ENCODE measurements around the gene MAPK1. TPM values are rescaled to one million over a fixed set of nuclear protein-coding genes. Genes with fewer than 3 reads are reported as not detected.
"Not testable (repeated sequence)": the region's sequence is repeated elsewhere in the genome, so short reads cannot be mapped to it uniquely, and the experiment has no call there.

The MAPK1 gene
- total and polyA plus RNA-seq, 4 donors: 16.3 to 154 (median 54.3) TPM

- Histone ChIP-seq H3K4me3 (no peak overlapping the region), H3K27ac (ENCODE audit: low read depth in 1 of 2, low read length in 1 of 2) (no peak overlapping the region), H3K27me3 (ENCODE audit: control insufficient read depth in 3 of 3, insufficient read depth in 3 of 3, low read length in 2 of 3) (no peaks in the 10 kb centered on the region), H3K9ac (ENCODE audit: insufficient read depth in 1 of 2, low read length in 2 of 2) (no peak overlapping the region), H3K36me3 (ENCODE audit: control insufficient read depth in 4 of 4, insufficient read depth in 4 of 4, low read length in 4 of 4) (no peaks in the 10 kb centered on the region), H3K9me3 (ENCODE audit: control insufficient read depth in 4 of 4, insufficient read depth in 3 of 4, low read length in 3 of 4) (no peaks in the 10 kb centered on the region), H3K4me1 (ENCODE audit: control insufficient read depth in 5 of 5, insufficient read depth in 5 of 5, low read length in 5 of 5) (peaks cover 0 to 3% (median 0%) of the 10 kb centered on the region in 5 donors)
- DNase-seq: no peak
- WGBS, 2 donors: 75 to 79% methylated on average over 8 of the region's 8 CpGs
- ATAC-seq (ENCODE audit: insufficient read depth, low FRiP score): no peak
- TF ChIP-seq CTCF (IDR thresholded peaks at IDR 0.05; ENCODE audit: control extremely low read depth, extremely low read depth): no peak
Observed at GRCh38 chr22:21745948-21746347, 121.5 kb downstream of the MAPK1 start.

- H3K4me1 ChIP-seq (ENCODE audit: control insufficient read depth in 5 of 5, insufficient read depth in 5 of 5, low read length in 5 of 5); H3K9me3 ChIP-seq (ENCODE audit: control insufficient read depth in 4 of 4, insufficient read depth in 3 of 4, low read length in 3 of 4); H3K36me3 ChIP-seq (ENCODE audit: control insufficient read depth in 4 of 4, insufficient read depth in 4 of 4, low read length in 4 of 4): not testable (repeated sequence)
Observed at GRCh38 chr22:21744917-21745316, 122.5 kb downstream of the MAPK1 start.

GRCh38 chr22:21741790-21742189 lies 125.7 kb downstream of the MAPK1 start:
- DNase-seq (no peak), ATAC-seq (ENCODE audit: insufficient read depth, low FRiP score) (no peak)
- Histone ChIP-seq H3K4me3 (no peak overlapping the region), H3K27ac (ENCODE audit: low read depth in 1 of 2, low read length in 1 of 2) (no peak overlapping the region), H3K36me3 (ENCODE audit: control insufficient read depth in 4 of 4, insufficient read depth in 4 of 4, low read length in 4 of 4) (no peaks in the 10 kb centered on the region), H3K9me3 (ENCODE audit: control insufficient read depth in 4 of 4, insufficient read depth in 3 of 4, low read length in 3 of 4) (peaks cover 0 to 2% (median 0%) of the 10 kb centered on the region in 4 donors), H3K9ac (ENCODE audit: insufficient read depth in 1 of 2, low read length in 2 of 2) (no peak overlapping the region), H3K4me1 (ENCODE audit: control insufficient read depth in 5 of 5, insufficient read depth in 5 of 5, low read length in 5 of 5) (peaks cover 0 to 3% (median 0%) of the 10 kb centered on the region in 5 donors), H3K27me3 (ENCODE audit: control insufficient read depth in 3 of 3, insufficient read depth in 3 of 3, low read length in 2 of 3) (no peaks in the 10 kb centered on the region)
- TF ChIP-seq CTCF (IDR thresholded peaks at IDR 0.05; ENCODE audit: control extremely low read depth, extremely low read depth): no peak
- WGBS, 2 donors: 87 to 89% methylated on average over 6 of the region's 6 CpGs

More at GRCh38 chr22:21744917-21745316, 122.5 kb downstream of the MAPK1 start:
- ATAC-seq (ENCODE audit: insufficient read depth, low FRiP score); H3K9ac ChIP-seq (ENCODE audit: insufficient read depth in 1 of 2, low read length in 2 of 2); H3K4me3 ChIP-seq; DNase-seq; H3K27me3 ChIP-seq (ENCODE audit: control insufficient read depth in 3 of 3, insufficient read depth in 3 of 3, low read length in 2 of 3); H3K27ac ChIP-seq (ENCODE audit: low read depth in 1 of 2, low read length in 1 of 2): not testable (repeated sequence)
- WGBS, 2 donors: 86 to 88% methylated on average over 6 of the region's 6 CpGs

GRCh38 chr22:21741059-21741458 lies 126.4 kb downstream of the MAPK1 start:
- Histone ChIP-seq H3K27me3 (ENCODE audit: control insufficient read depth in 3 of 3, insufficient read depth in 3 of 3, low read length in 2 of 3) (no peaks in the 10 kb centered on the region), H3K36me3 (ENCODE audit: control insufficient read depth in 4 of 4, insufficient read depth in 4 of 4, low read length in 4 of 4) (no peaks in the 10 kb centered on the region), H3K9me3 (ENCODE audit: control insufficient read depth in 4 of 4, insufficient read depth in 3 of 4, low read length in 3 of 4) (peaks cover 0 to 2% (median 0%) of the 10 kb centered on the region in 4 donors), H3K4me3 (no peak overlapping the region), H3K9ac (ENCODE audit: insufficient read depth in 1 of 2, low read length in 2 of 2) (no peak overlapping the region), H3K4me1 (ENCODE audit: control insufficient read depth in 5 of 5, insufficient read depth in 5 of 5, low read length in 5 of 5) (peaks cover 0 to 6% (median 0%) of the 10 kb centered on the region in 5 donors), H3K27ac (ENCODE audit: low read depth in 1 of 2, low read length in 1 of 2) (no peak overlapping the region)
- TF ChIP-seq CTCF (IDR thresholded peaks at IDR 0.05; ENCODE audit: control extremely low read depth, extremely low read depth): no peak
- DNase-seq (no peak), ATAC-seq (ENCODE audit: insufficient read depth, low FRiP score) (no peak)
- 89 to 93% methylated on average over 10 of the region's 10 CpGs for WGBS, 2 donors

All from lung (tissue), 12 donors.